Endothelial cell of umbilical vein (primary cell): Measurements from ENCODE around the gene TCN2. TPM values are rescaled to one million over a fixed set of nuclear protein-coding genes. Genes with fewer than 3 reads are reported as not detected.

Experiments used
- BruUV-seq: library from RNA; stranded (reverse); fragments of 400-500 nt; replicated peaks from 2 replicates; lab custom pipeline; 2021; lab: Mats Ljungman, UMichigan
- CTCF ChIA-PET: fragments of 300-600, 350-600 bp; sonication (Branson Sonifier 250); formaldehyde crosslinking; loops from one replicate; lab custom pipeline; 2021; ENCODE audit warnings: antibody characterized with exemption, inconsistent platforms; lab: Charles Lee
- POLR2A ChIA-PET: fragments of 300-600, 350-600 bp; sonication (Branson Sonifier 250); formaldehyde crosslinking; loops from one replicate; lab custom pipeline; 2021; ENCODE audit warnings: antibody characterized with exemption, inconsistent platforms; lab: Charles Lee
- DNase-seq: peaks from one replicate; pipeline ENCODE4 v3.0.0-alpha.2; 2011; ENCODE audit warnings: low read depth, low spot score
- FAIRE-seq: peaks from 2 replicates; lab custom pipeline; 2011; peaks lifted over from hg19 to GRCh38; lab: Jason Lieb, UNC
- H2AFZ ChIP-seq: 2 replicates; pipeline ENCODE4 v1.6.0; 2012; ENCODE audit warnings: low read depth, low read length, control low read depth, inconsistent platforms
- H3K27ac ChIP-seq: 2 replicates; pipeline ENCODE4 v1.5.1; 2011; ENCODE audit warnings: low read depth, mild to moderate bottlenecking, control low read depth, low read length, moderate library complexity; ENCODE audit not compliant: insufficient read depth
- H3K27me3 ChIP-seq, 2 experiments: 2 replicates each; pipeline versions ENCODE4 v1.6.0 to v1.6.1; 2011; ENCODE audit warnings: low read length in 2 of 2, mixed read lengths in 1 of 2; ENCODE audit not compliant: control insufficient read depth in 2 of 2, insufficient read depth in 2 of 2
- H3K36me3 ChIP-seq, 2 experiments: 2 replicates in 1 of 2; 3 replicates in 1 of 2; pipeline ENCODE4 v1.5.1; 2011; ENCODE audit warnings: low read length in 2 of 2, mild to moderate bottlenecking in 1 of 2, moderate library complexity in 1 of 2; ENCODE audit not compliant: control insufficient read depth in 2 of 2, insufficient read depth in 2 of 2; ENCODE audit errors: extremely low read depth in 1 of 2
- H3K4me1 ChIP-seq: 3 replicates; pipeline ENCODE4 v1.5.1; 2011; ENCODE audit warnings: mild to moderate bottlenecking, low read length; ENCODE audit not compliant: control insufficient read depth, insufficient read depth; ENCODE audit errors: extremely low read depth
- H3K4me2 ChIP-seq: 2 replicates; pipeline ENCODE4 v1.6.1; 2011; ENCODE audit warnings: low read length, control low read depth, mixed read lengths; ENCODE audit not compliant: insufficient read depth
- H3K4me3 ChIP-seq, 3 experiments: fragments of 200-600 bp in 1 of 3; sonication (generic), shearing (Covaris generic) in 1 of 3; replicated peaks in 1 of 3; 2 replicates each; pipeline ENCODE4 v1.5.1; 2011 to 2016; ENCODE audit warnings: control low read depth in 3 of 3, low read length in 3 of 3, mild to moderate bottlenecking in 2 of 3, inconsistent platforms in 1 of 3, low read depth in 1 of 3, moderate library complexity in 1 of 3; ENCODE audit not compliant: insufficient read depth in 1 of 3
- H3K79me2 ChIP-seq: 2 replicates; pipeline ENCODE4 v1.6.0; 2012; ENCODE audit warnings: low read length, inconsistent platforms; ENCODE audit not compliant: control insufficient read depth, insufficient read depth
- H3K9ac ChIP-seq: replicated peaks from 2 replicates; pipeline ENCODE3; 2011; ENCODE audit warnings: low read length, control low read depth; ENCODE audit not compliant: insufficient read depth; ENCODE audit errors: extremely low read depth
- H3K9me1 ChIP-seq: replicated peaks from 3 replicates; pipeline ENCODE4 v1.6.0; 2011; ENCODE audit warnings: mild to moderate bottlenecking, low read length; ENCODE audit not compliant: control insufficient read depth, insufficient read depth; ENCODE audit errors: extremely low read depth
- H3K9me3 ChIP-seq: replicated peaks from 2 replicates; pipeline ENCODE4 v1.5.1; 2012; ENCODE audit warnings: low read length, inconsistent platforms; ENCODE audit not compliant: control insufficient read depth, insufficient read depth
- H4K20me1 ChIP-seq: replicated peaks from 2 replicates; pipeline ENCODE3; 2011; ENCODE audit warnings: mild to moderate bottlenecking, low read length; ENCODE audit not compliant: control insufficient read depth, insufficient read depth; ENCODE audit errors: extremely low read depth
- EZH2 ChIP-seq: IDR thresholded peaks from 2 replicates; pipeline ENCODE4 v1.6.1; 2012; ENCODE audit warnings: borderline replicate concordance, low read depth, mild to moderate bottlenecking, moderate library complexity, low read length, inconsistent platforms; ENCODE audit not compliant: severe bottlenecking
- FOS ChIP-seq: IDR thresholded peaks from 2 replicates; pipeline ENCODE4 v1.6.1; 2011; ENCODE audit warnings: mild to moderate bottlenecking, low read length, moderate library complexity, borderline replicate concordance; ENCODE audit not compliant: insufficient read depth
- GATA2 ChIP-seq: IDR thresholded peaks from 2 replicates; pipeline ENCODE4 v1.7.0; 2011; ENCODE audit warnings: low read depth, mild to moderate bottlenecking, moderate library complexity, mixed read lengths, low read length; ENCODE audit not compliant: insufficient read length, insufficient read depth
- JUN ChIP-seq: IDR thresholded peaks from 2 replicates; pipeline ENCODE4 v1.6.1; 2011; ENCODE audit warnings: borderline replicate concordance, low read depth; ENCODE audit not compliant: insufficient read length, insufficient read depth
- MAX ChIP-seq: IDR thresholded peaks from 2 replicates; pipeline ENCODE4 v1.6.1; 2011; ENCODE audit not compliant: insufficient read depth, insufficient read length
- MYC ChIP-seq: IDR thresholded peaks from one replicate; pipeline ENCODE4 v1.6.1; 2011; ENCODE audit warnings: mild to moderate bottlenecking, low read depth, low read length
- POLR2A ChIP-seq: IDR thresholded peaks from 2 replicates; pipeline ENCODE4 v1.6.1; 2012; ENCODE audit warnings: low read depth, mild to moderate bottlenecking, control low read depth, low read length
- POLR2AphosphoS5 ChIP-seq: IDR thresholded peaks from 2 replicates; pipeline ENCODE4 v1.6.1; 2012; ENCODE audit warnings: low read depth, mild to moderate bottlenecking, control low read depth, low read length, moderate library complexity; ENCODE audit not compliant: insufficient read depth
- dilution Hi-C: fragments of 300-500 bp; cut with MboI; formaldehyde crosslinking; loops from one replicate; pipeline ENCODE4 v1.15.0; 2019; ENCODE audit warnings: low sequenced_read_pairs; ENCODE audit not compliant: extremely low pct_ligation_motif_present
- intact Hi-C: fragments of 100-400 bp; cut with micrococcal nuclease; formaldehyde crosslinking; loops from one replicate; pipeline ENCODE4 v1.10.0; 2022
- polyA plus RNA-seq, 4 experiments: library from polyadenylated mRNA; depleted of rRNA in 3 of 4; stranded (reverse) in 3 of 4; unstranded in 1 of 4; fragments of >200 nt; gene quantifications; 2 replicates each; pipeline versions ENCODE4 v1.2.1 to v1.2.3, GENCODE V29; 2011 to 2012; ENCODE audit warnings: missing spikeins in 1 of 4
- total RNA-seq: library from RNA; stranded (reverse); gene quantifications from 2 replicates; pipeline ENCODE4 v1.2.3, GENCODE V29; 2021
- TF ChIP-seq, protein P1 (sequence below), 2 donors: IDR thresholded peaks; 1 replicate in 1 of 2; 2 replicates in 1 of 2; pipeline ENCODE4 v1.5.1; 2011; ENCODE audit warnings: low read length in 2 of 2, mild to moderate bottlenecking in 2 of 2, moderate library complexity in 2 of 2, control low read depth in 1 of 2, inconsistent platforms in 1 of 2, low read depth in 1 of 2; ENCODE audit not compliant: insufficient read depth in 1 of 2; ENCODE audit errors: extremely low read depth in 1 of 2

TCN2 gene
- total and polyA plus RNA-seq, 2 donors (not counting 3 experiments of a cell fraction or from before 2014, with no cell fraction given) = 80.6 to 188 TPM

DNA sequence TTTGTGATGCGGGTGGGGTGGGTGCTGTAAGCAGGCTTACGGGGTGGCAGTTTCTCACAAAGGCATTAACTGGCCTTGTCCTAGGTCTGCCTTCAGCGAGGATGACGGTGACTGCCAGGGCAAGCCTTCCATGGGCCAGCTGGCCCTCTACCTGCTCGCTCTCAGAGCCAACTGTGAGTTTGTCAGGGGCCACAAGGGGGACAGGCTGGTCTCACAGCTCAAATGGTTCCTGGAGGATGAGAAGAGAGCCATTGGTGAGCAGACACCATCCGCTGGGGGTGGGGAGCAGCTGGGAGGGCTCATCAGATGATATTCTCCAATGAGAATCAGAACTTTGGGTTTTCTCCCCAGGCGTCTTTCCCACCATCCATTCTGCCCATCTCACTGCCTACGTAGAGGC, 5.8 kb downstream of the TCN2 start:
- no peak overlapping the region for H2AFZ ChIP-seq
- H3K9ac ChIP-seq = no peak overlapping the region
- H3K79me2 ChIP-seq = no peaks in the 10 kb centered on the region
- no TSS peak for BruUV-seq
- no peak overlapping the region for H3K4me3 ChIP-seq
- ChIA-PET CTCF (interaction anchor here (1.3 to 1.6 kb wide), 3 partner anchors 15 to 142 kb away, joined by 4 to 8 read pairs (median 4); no protein-coding TSS in a partner anchor), POLR2A (no interaction called here)
- no peaks in the 10 kb centered on the region for H3K27me3 ChIP-seq
- no peak overlapping the region for H3K4me2 ChIP-seq
- H3K4me1 ChIP-seq = peaks cover 25% of the 10 kb centered on the region
- intact Hi-C loops = no loop called here
- no peaks in the 10 kb centered on the region for H3K9me3 ChIP-seq
- peaks cover 0 to 38% of the 10 kb centered on the region in 2 experiments for H3K36me3 ChIP-seq
- TF ChIP-seq JUN (no peak), EZH2 (no peak), GATA2 (no peak), FOS (no peak)
- DNase-seq (no peak), FAIRE-seq (no peak)
- H4K20me1 ChIP-seq = no peaks in the 10 kb centered on the region
- dilution Hi-C loops = no loop called here
- no peaks in the 10 kb centered on the region for H3K9me1 ChIP-seq
- H3K27ac ChIP-seq = no peak overlapping the region

DNA sequence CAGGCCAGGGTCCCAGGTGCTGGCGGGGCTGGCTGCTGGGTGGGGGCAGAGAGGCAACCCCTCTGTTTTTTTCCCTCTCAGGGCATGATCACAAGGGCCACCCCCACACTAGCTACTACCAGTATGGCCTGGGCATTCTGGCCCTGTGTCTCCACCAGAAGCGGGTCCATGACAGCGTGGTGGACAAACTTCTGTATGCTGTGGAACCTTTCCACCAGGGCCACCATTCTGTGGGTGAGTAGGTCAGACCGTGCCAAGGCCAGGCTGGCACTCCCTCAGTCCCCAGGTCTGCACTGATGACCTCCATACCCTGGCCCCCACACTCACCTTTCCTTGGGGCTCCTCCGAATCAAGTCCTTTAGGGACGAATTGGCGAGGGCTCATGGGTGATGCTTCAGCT, 7.3 kb downstream of the TCN2 start:
- Histone ChIP-seq H3K27ac (no peak overlapping the region), H3K9ac (no peak overlapping the region), H2AFZ (no peak overlapping the region), H3K9me1 (no peaks in the 10 kb centered on the region), H3K4me2 (no peak overlapping the region), H4K20me1 (no peaks in the 10 kb centered on the region), H3K4me1 (peaks cover 10% of the 10 kb centered on the region), H3K27me3 (no peaks in the 10 kb centered on the region), H3K9me3 (no peaks in the 10 kb centered on the region), H3K4me3 (no peak overlapping the region), H3K79me2 (no peaks in the 10 kb centered on the region), H3K36me3 (peaks cover 0 to 40% of the 10 kb centered on the region in 2 experiments)
- no TSS peak for BruUV-seq
- FAIRE-seq (no peak), DNase-seq (no peak)
- POLR2A ChIA-PET = no interaction called here
- dilution Hi-C loops = no loop called here
- intact Hi-C loops = no loop called here
- CTCF ChIA-PET = no interaction called here
- TF ChIP-seq MYC (no peak), FOS (no peak), GATA2 (no peak), MAX (no peak), POLR2A (no peak), POLR2AphosphoS5 (no peak), JUN (no peak), EZH2 (no peak)
- TF ChIP-seq, protein P1, sequence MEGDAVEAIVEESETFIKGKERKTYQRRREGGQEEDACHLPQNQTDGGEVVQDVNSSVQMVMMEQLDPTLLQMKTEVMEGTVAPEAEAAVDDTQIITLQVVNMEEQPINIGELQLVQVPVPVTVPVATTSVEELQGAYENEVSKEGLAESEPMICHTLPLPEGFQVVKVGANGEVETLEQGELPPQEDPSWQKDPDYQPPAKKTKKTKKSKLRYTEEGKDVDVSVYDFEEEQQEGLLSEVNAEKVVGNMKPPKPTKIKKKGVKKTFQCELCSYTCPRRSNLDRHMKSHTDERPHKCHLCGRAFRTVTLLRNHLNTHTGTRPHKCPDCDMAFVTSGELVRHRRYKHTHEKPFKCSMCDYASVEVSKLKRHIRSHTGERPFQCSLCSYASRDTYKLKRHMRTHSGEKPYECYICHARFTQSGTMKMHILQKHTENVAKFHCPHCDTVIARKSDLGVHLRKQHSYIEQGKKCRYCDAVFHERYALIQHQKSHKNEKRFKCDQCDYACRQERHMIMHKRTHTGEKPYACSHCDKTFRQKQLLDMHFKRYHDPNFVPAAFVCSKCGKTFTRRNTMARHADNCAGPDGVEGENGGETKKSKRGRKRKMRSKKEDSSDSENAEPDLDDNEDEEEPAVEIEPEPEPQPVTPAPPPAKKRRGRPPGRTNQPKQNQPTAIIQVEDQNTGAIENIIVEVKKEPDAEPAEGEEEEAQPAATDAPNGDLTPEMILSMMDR (IDR thresholded peaks at IDR 0.05; ENCODE audit: extremely low read depth in 1 of 2, insufficient read depth in 1 of 2, low read depth in 1 of 2, low read length in 2 of 2) = no peak
